MM.1S (cell line): ENCODE data around the gene SLC26A5.

Source experiments
- EZH2 ChIP-seq: fragments of 300-600 bp; sonication (generic); optimal IDR thresholded peaks from 2 replicates; pipeline ENCODE3; 2017; ENCODE audit warnings: low read depth, mild to moderate bottlenecking, antibody characterized with exemption, low read length, mixed read lengths
- EZH2phosphoT487 ChIP-seq: fragments of 300-600 bp; sonication (generic); IDR thresholded peaks from 2 replicates; pipeline ENCODE4 v1.6.1; 2018; ENCODE audit warnings: antibody characterized with exemption, low read length
- TF ChIP-seq, protein P1 (sequence below): fragments of 300-600 bp; sonication (generic); IDR thresholded peaks from 2 replicates; pipeline ENCODE4 v1.5.1; 2016; ENCODE audit warnings: antibody characterized with exemption, low read length, mixed read lengths

- TF ChIP-seq, protein P1, sequence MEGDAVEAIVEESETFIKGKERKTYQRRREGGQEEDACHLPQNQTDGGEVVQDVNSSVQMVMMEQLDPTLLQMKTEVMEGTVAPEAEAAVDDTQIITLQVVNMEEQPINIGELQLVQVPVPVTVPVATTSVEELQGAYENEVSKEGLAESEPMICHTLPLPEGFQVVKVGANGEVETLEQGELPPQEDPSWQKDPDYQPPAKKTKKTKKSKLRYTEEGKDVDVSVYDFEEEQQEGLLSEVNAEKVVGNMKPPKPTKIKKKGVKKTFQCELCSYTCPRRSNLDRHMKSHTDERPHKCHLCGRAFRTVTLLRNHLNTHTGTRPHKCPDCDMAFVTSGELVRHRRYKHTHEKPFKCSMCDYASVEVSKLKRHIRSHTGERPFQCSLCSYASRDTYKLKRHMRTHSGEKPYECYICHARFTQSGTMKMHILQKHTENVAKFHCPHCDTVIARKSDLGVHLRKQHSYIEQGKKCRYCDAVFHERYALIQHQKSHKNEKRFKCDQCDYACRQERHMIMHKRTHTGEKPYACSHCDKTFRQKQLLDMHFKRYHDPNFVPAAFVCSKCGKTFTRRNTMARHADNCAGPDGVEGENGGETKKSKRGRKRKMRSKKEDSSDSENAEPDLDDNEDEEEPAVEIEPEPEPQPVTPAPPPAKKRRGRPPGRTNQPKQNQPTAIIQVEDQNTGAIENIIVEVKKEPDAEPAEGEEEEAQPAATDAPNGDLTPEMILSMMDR: no peak
- TF ChIP-seq EZH2 (no peak), EZH2phosphoT487 (no peak)
These were observed 58.8 kb downstream of the SLC26A5 start for GRCh38 chr7:103387242-103387641.
